ENCODE results near the gene PIK3R5.

Gene PIK3R5

GRCh38 chr17:8952191-8952590 lies 13.3 kb downstream of the PIK3R5 start:
- DNase-seq: no peak

- DNase-seq: peak in 1 of 2 donors; percentile 29
These were observed 14.3 kb downstream of the PIK3R5 start for GRCh38 chr17:8951206-8951605.

- no peak for DNase-seq
These were observed 16.3 kb downstream of the PIK3R5 start for GRCh38 chr17:8949061-8949661.

- DNase-seq: no peak
These were observed 17.0 kb downstream of the PIK3R5 start for GRCh38 chr17:8948462-8948861.

GRCh38 chr17:8947201-8947600 lies 18.3 kb downstream of the PIK3R5 start:
- no peak for DNase-seq

GRCh38 chr17:8946476-8946875 lies 19.0 kb downstream of the PIK3R5 start:
- no peak for DNase-seq

- no peak for DNase-seq
These were observed 19.4 kb downstream of the PIK3R5 start for GRCh38 chr17:8946071-8946470.

- no peak for DNase-seq
These were observed 20.8 kb downstream of the PIK3R5 start for GRCh38 chr17:8944748-8945147.

GRCh38 chr17:8944083-8944482 lies 21.4 kb downstream of the PIK3R5 start:
- no peak for DNase-seq

GRCh38 chr17:8941980-8942622 lies 23.4 kb downstream of the PIK3R5 start:
- DNase-seq: no peak

- no peak for DNase-seq
These were observed 24.0 kb downstream of the PIK3R5 start for GRCh38 chr17:8941520-8941919.

- DNase-seq: peak in 1 of 2 donors; percentile 51
These were observed 24.5 kb downstream of the PIK3R5 start for GRCh38 chr17:8940866-8941471.

- DNase-seq: no peak
These were observed 25.8 kb downstream of the PIK3R5 start for GRCh38 chr17:8939496-8940334.

GRCh38 chr17:8938933-8939332 lies 26.6 kb downstream of the PIK3R5 start:
- no peak for DNase-seq

- DNase-seq: peak; percentile 75 to 87
These were observed 30.3 kb downstream of the PIK3R5 start for GRCh38 chr17:8935191-8935590.

GRCh38 chr17:8934346-8934745 lies 31.2 kb downstream of the PIK3R5 start:
- DNase-seq: no peak

GRCh38 chr17:8930649-8931048 lies 34.9 kb downstream of the PIK3R5 start:
- no peak for DNase-seq

GRCh38 chr17:8928347-8928746 lies 37.2 kb downstream of the PIK3R5 start:
- DNase-seq: no peak

GRCh38 chr17:8927395-8927794 lies 38.1 kb downstream of the PIK3R5 start:
- DNase-seq: no peak

GRCh38 chr17:8925808-8926207 lies 39.7 kb downstream of the PIK3R5 start:
- no peak for DNase-seq

- DNase-seq: no peak
These were observed 40.4 kb downstream of the PIK3R5 start for GRCh38 chr17:8925141-8925540.

GRCh38 chr17:8924595-8924994 lies 40.9 kb downstream of the PIK3R5 start:
- no peak for DNase-seq

GRCh38 chr17:8923762-8924161 lies 41.7 kb downstream of the PIK3R5 start:
- no peak for DNase-seq

- DNase-seq: no peak
These were observed 42.6 kb downstream of the PIK3R5 start for GRCh38 chr17:8922928-8923327.
